Measurements from ENCODE around the gene MDGA2. TPM values are rescaled to one million over a fixed set of nuclear protein-coding genes. Genes with fewer than 3 reads are reported as not detected.

MDGA2 gene
- total and polyA plus RNA-seq, 2 of the 13 experiments (the other 11 are each of a cell fraction or from before 2014, with no cell fraction given) = not detected

DNA sequence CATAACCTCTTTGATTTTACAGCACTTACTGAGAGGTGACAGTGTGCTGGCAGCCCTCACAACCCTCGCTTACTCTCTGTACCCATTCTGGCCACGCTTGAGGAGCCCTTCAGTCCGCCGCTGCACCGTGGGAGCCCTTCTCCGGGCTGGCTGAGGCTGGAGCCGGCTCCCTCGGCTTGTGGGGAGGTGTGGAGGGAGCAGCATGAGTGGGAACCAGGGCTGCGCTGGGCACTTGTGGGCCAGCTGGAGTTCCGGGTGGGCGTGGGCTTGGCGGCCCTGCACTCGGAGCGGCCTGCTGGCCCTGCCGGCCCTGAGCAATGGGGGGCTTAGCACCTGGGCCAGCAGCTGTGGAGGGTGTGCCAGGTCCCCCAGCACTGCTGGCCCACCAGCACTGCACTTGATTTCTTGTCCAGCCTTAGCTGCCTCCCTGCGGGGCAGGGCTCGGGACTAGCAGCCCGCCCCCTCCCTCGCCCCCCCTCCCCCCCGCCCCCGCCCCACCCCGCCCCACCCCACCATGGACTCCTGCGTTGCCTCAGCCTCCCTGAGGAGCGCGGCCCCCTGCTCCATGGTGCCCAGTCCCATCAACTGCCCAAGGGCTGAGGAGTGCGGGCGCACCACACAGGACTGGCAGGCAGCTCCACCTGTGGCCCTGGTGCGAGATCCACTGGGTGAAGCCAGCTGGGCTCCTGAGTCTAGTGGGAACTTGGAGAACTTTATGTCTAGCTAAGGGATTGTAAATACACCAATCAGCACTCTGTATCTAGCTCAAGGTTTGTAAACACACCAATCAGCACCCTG lies 9.9 kb downstream of the MDGA2 start:
- Histone ChIP-seq H3K9me3 (ENCODE audit: low read length) (no peaks in the 10 kb centered on the region), H3K27ac (ENCODE audit: extremely low read length, insufficient read depth, low read length) (no peak overlapping the region), H3K9ac (ENCODE audit: insufficient read depth, low read depth, low read length) (no peak overlapping the region), H3K4me3 (replicated peaks in 1 of 3; ENCODE audit: insufficient read depth in 1 of 3, low read depth in 2 of 3, low read length in 3 of 3) (no peak overlapping the region), H3K79me2 (ENCODE audit: insufficient read depth, low read length) (no peaks in the 10 kb centered on the region), H3K4me1 (ENCODE audit: insufficient read depth, low read length) (no peaks in the 10 kb centered on the region), H2AFZ (ENCODE audit: low read length) (no peak overlapping the region), H3K27me3 (ENCODE audit: control insufficient read depth in 1 of 2, insufficient read depth in 2 of 2, low read length in 2 of 2) (no peaks in the 10 kb centered on the region), H4K20me1 (ENCODE audit: insufficient read depth, low read length) (no peaks in the 10 kb centered on the region), H3K36me3 (replicated peaks in 1 of 2; ENCODE audit: control insufficient read depth in 1 of 2, insufficient read depth in 2 of 2, low read length in 2 of 2) (no peaks in the 10 kb centered on the region), H3K4me2 (ENCODE audit: low read depth, low read length) (no peak overlapping the region)
- CTCF ChIA-PET (ENCODE audit: low intra/inter-chr PET ratio, low total read pairs) = no interaction called here
- DNase-seq (ENCODE audit: low spot score) = no peak
- TF ChIP-seq, protein P1, sequence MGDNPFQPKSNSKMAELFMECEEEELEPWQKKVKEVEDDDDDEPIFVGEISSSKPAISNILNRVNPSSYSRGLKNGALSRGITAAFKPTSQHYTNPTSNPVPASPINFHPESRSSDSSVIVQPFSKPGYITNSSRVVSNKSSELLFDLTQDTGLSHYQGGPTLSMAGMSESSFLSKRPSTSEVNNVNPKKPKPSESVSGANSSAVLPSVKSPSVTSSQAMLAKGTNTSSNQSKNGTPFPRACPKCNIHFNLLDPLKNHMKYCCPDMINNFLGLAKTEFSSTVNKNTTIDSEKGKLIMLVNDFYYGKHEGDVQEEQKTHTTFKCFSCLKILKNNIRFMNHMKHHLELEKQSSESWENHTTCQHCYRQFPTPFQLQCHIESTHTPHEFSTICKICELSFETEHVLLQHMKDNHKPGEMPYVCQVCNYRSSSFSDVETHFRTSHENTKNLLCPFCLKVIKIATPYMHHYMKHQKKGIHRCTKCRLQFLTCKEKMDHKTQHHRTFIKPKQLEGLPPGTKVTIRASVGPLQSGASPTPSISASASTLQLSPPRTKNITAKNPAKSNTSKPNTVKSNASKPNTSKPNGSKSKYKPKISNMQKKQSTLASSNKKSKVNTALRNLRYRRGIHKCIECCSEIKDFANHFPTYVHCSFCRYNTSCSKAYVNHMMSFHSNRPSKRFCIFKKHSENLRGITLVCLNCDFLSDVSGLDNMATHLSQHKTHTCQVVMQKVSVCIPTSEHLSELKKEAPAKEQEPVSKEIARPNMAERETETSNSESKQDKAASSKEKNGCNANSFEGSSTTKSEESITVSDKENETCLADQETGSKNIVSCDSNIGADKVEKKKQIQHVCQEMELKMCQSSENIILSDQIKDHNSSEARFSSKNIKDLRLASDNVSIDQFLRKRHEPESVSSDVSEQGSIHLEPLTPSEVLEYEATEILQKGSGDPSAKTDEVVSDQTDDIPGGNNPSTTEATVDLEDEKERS (CRISPR knock-in tag; IDR thresholded peaks at IDR 0.05) = no peak
- TF ChIP-seq ZNF180 (CRISPR knock-in tag; IDR thresholded peaks at IDR 0.05; ENCODE audit: borderline replicate concordance, low read depth) = no peak
- TF ChIP-seq YEATS2 (CRISPR knock-in tag; IDR thresholded peaks at IDR 0.05; ENCODE audit: borderline replicate concordance) = no peak
- no peak for TF ChIP-seq ZNF749 (CRISPR knock-in tag; IDR thresholded peaks at IDR 0.05; ENCODE audit: borderline replicate concordance)
- no peak for TF ChIP-seq ZFP82 (CRISPR knock-in tag; IDR thresholded peaks at IDR 0.05; ENCODE audit: borderline replicate concordance)
- TF ChIP-seq, protein P2, sequence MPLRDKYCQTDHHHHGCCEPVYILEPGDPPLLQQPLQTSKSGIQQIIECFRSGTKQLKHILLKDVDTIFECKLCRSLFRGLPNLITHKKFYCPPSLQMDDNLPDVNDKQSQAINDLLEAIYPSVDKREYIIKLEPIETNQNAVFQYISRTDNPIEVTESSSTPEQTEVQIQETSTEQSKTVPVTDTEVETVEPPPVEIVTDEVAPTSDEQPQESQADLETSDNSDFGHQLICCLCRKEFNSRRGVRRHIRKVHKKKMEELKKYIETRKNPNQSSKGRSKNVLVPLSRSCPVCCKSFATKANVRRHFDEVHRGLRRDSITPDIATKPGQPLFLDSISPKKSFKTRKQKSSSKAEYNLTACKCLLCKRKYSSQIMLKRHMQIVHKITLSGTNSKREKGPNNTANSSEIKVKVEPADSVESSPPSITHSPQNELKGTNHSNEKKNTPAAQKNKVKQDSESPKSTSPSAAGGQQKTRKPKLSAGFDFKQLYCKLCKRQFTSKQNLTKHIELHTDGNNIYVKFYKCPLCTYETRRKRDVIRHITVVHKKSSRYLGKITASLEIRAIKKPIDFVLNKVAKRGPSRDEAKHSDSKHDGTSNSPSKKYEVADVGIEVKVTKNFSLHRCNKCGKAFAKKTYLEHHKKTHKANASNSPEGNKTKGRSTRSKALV (CRISPR knock-in tag; IDR thresholded peaks at IDR 0.05) = no peak
- TF ChIP-seq ZNF354B (CRISPR knock-in tag; IDR thresholded peaks at IDR 0.05) = no peak
- TF ChIP-seq ZBTB42 (CRISPR knock-in tag; IDR thresholded peaks at IDR 0.05) = no peak
- TF ChIP-seq ZNF563 (CRISPR knock-in tag; IDR thresholded peaks at IDR 0.05) = no peak
- TF ChIP-seq ZNF629 (CRISPR knock-in tag; conservative IDR thresholded peaks at IDR 0.05) = no peak
- no peak for TF ChIP-seq ZNF720 (CRISPR knock-in tag; IDR thresholded peaks at IDR 0.05)
- TF ChIP-seq, protein P3, sequence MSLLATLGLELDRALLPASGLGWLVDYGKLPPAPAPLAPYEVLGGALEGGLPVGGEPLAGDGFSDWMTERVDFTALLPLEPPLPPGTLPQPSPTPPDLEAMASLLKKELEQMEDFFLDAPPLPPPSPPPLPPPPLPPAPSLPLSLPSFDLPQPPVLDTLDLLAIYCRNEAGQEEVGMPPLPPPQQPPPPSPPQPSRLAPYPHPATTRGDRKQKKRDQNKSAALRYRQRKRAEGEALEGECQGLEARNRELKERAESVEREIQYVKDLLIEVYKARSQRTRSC (CRISPR knock-in tag; IDR thresholded peaks at IDR 0.05; ENCODE audit: low read depth) = no peak
- TF ChIP-seq ZNF776 (CRISPR knock-in tag; IDR thresholded peaks at IDR 0.05) = no peak
- TF ChIP-seq FOXO1 (CRISPR knock-in tag; IDR thresholded peaks at IDR 0.05) = no peak
- no peak for TF ChIP-seq PRPF4 (IDR thresholded peaks at IDR 0.05; ENCODE audit: low read depth, low read length, poor library complexity, severe bottlenecking)
- TF ChIP-seq SOX13 (IDR thresholded peaks at IDR 0.05) = no peak
- no peak for TF ChIP-seq SOX13 (CRISPR knock-in tag; conservative IDR thresholded peaks at IDR 0.05 in 1 of 2, IDR thresholded peaks at IDR 0.05 in 1 of 2)
- no peak for TF ChIP-seq ZNF510 (CRISPR knock-in tag; IDR thresholded peaks at IDR 0.05; ENCODE audit: low read depth)
- TF ChIP-seq ZNF552 (CRISPR knock-in tag; IDR thresholded peaks at IDR 0.05; ENCODE audit: borderline replicate concordance) = no peak
- TF ChIP-seq NFYB (CRISPR knock-in tag; IDR thresholded peaks at IDR 0.05) = no peak
- in situ Hi-C loops (cut with HindIII; ENCODE audit: extremely low pct_ligation_motif_present, low pct_unique_long_range_greater_than_20kb) = no loop called here
- no peak for ATAC-seq
- POLR2A ChIA-PET = no interaction called here
- 47% methylated on average over 16 of the region's 28 CpGs for WGBS (ENCODE audit: low lambda C conversion rate)
- no TSS peak for BruUV-seq (replicated peaks)
- no peak for FAIRE-seq
- intact Hi-C loops (cut with micrococcal nuclease; ENCODE audit: unreplicated experiment) = no loop called here

Measured in HepG2 (cell line).